MM.1S (cell line): ENCODE measurements around the gene NFAT5.

Experiments
- EZH2 ChIP-seq: fragments of 300-600 bp; sonication (generic); optimal IDR thresholded peaks from 2 replicates; pipeline ENCODE3; 2017; ENCODE audit warnings: low read depth, mild to moderate bottlenecking, antibody characterized with exemption, low read length, mixed read lengths
- TF ChIP-seq, protein P1 (sequence below): fragments of 300-600 bp; sonication (generic); IDR thresholded peaks from 2 replicates; pipeline ENCODE4 v1.5.1; 2016; ENCODE audit warnings: antibody characterized with exemption, low read length, mixed read lengths

DNA sequence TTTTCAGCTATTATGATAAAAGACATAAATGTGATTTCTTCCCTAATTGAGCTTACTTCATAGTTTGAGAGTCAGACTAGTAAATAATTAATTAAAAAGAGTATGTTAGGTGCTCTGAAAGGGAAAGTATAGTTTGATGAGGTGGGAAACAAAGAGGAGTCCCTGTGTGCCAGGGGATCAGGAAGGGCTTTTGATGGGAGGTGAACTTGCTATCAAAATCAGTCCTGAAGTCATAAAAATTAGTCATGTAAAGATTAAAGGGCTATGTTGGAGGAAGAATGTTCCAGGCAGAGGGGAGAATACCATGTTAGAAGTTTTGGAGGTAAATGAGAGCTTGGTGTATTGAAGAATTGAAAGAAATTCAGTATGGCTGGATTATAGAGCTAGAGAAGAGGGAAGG, 31.0 kb downstream of the NFAT5 start:
- no peak for TF ChIP-seq EZH2
- TF ChIP-seq, protein P1, sequence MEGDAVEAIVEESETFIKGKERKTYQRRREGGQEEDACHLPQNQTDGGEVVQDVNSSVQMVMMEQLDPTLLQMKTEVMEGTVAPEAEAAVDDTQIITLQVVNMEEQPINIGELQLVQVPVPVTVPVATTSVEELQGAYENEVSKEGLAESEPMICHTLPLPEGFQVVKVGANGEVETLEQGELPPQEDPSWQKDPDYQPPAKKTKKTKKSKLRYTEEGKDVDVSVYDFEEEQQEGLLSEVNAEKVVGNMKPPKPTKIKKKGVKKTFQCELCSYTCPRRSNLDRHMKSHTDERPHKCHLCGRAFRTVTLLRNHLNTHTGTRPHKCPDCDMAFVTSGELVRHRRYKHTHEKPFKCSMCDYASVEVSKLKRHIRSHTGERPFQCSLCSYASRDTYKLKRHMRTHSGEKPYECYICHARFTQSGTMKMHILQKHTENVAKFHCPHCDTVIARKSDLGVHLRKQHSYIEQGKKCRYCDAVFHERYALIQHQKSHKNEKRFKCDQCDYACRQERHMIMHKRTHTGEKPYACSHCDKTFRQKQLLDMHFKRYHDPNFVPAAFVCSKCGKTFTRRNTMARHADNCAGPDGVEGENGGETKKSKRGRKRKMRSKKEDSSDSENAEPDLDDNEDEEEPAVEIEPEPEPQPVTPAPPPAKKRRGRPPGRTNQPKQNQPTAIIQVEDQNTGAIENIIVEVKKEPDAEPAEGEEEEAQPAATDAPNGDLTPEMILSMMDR, result no peak
